Measurements from ENCODE around the gene FGD2. TPM values are rescaled to one million over a fixed set of nuclear protein-coding genes. Genes with fewer than 3 reads are reported as not detected.

Gene FGD2
- polyA plus RNA-seq, 1 experiment = not detected

DNA sequence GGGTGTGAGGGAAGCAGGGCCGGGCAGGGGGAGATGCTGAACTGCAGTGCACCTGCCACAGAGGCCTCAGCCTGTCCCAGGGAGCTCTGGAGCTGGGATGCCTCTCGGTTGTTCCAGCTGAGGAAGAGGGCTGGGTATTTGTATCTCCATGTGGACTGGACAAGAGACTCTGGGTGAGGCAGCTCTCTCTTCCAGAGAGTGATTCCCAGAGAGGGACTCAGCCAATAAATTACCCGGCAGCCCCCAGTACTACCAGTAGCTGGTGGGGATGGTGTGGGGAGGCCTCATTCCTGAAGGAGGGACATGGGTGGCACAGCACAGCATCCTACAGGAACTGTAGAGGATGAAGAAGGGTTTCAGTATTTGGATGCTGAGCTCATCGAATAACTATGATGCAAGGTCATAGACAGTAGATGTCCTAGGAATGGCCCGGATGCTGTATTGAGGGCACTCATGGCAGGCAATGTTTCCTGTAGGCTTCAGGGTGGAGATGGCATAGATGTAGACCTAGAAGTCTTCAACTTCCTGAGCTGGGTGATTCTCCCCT lies 1.4 kb downstream of the FGD2 start:
- DNase-seq (ENCODE audit: low read depth) = no peak
- TF ChIP-seq, protein P1, sequence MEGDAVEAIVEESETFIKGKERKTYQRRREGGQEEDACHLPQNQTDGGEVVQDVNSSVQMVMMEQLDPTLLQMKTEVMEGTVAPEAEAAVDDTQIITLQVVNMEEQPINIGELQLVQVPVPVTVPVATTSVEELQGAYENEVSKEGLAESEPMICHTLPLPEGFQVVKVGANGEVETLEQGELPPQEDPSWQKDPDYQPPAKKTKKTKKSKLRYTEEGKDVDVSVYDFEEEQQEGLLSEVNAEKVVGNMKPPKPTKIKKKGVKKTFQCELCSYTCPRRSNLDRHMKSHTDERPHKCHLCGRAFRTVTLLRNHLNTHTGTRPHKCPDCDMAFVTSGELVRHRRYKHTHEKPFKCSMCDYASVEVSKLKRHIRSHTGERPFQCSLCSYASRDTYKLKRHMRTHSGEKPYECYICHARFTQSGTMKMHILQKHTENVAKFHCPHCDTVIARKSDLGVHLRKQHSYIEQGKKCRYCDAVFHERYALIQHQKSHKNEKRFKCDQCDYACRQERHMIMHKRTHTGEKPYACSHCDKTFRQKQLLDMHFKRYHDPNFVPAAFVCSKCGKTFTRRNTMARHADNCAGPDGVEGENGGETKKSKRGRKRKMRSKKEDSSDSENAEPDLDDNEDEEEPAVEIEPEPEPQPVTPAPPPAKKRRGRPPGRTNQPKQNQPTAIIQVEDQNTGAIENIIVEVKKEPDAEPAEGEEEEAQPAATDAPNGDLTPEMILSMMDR (IDR thresholded peaks at IDR 0.05; ENCODE audit: insufficient read depth, low read depth, low read length) = no peak
- peaks cover 2% of the 10 kb centered on the region; the same call in 1 of the 2 replicates for H3K27me3 ChIP-seq (ENCODE audit: control insufficient read depth, insufficient read depth, low read length)
- CTCF ChIA-PET = interaction anchor here (0.7 to 3.1 kb wide), 7 partner anchors 12 to 241 kb away, joined by 3 to 28 read pairs (median 3); no protein-coding TSS in a partner anchor
- POLR2A ChIA-PET = no interaction called here
- no peaks in the 10 kb centered on the region for H3K36me3 ChIP-seq (ENCODE audit: control insufficient read depth, insufficient read depth, low read length)
- H3K4me3 ChIP-seq (ENCODE audit: low read depth, low read length) = no peak overlapping the region

GRCh38 chr6:37007340-37008043 lies 2.0 kb downstream of the FGD2 start:
- Histone ChIP-seq H3K27me3 (ENCODE audit: control insufficient read depth, insufficient read depth, low read length) (no peaks in the 10 kb centered on the region), H3K4me3 (ENCODE audit: low read depth, low read length) (no peak overlapping the region), H3K36me3 (ENCODE audit: control insufficient read depth, insufficient read depth, low read length) (no peaks in the 10 kb centered on the region)
- POLR2A ChIA-PET = no interaction called here
- DNase-seq (ENCODE audit: low read depth) = no peak
- TF ChIP-seq, protein P1 (IDR thresholded peaks at IDR 0.05; ENCODE audit: insufficient read depth, low read depth, low read length) = no peak
- CTCF ChIA-PET = interaction anchor here (0.7 to 3.1 kb wide), 5 partner anchors 11 to 242 kb away, joined by 3 to 28 read pairs (median 3); no protein-coding TSS in a partner anchor

DNA sequence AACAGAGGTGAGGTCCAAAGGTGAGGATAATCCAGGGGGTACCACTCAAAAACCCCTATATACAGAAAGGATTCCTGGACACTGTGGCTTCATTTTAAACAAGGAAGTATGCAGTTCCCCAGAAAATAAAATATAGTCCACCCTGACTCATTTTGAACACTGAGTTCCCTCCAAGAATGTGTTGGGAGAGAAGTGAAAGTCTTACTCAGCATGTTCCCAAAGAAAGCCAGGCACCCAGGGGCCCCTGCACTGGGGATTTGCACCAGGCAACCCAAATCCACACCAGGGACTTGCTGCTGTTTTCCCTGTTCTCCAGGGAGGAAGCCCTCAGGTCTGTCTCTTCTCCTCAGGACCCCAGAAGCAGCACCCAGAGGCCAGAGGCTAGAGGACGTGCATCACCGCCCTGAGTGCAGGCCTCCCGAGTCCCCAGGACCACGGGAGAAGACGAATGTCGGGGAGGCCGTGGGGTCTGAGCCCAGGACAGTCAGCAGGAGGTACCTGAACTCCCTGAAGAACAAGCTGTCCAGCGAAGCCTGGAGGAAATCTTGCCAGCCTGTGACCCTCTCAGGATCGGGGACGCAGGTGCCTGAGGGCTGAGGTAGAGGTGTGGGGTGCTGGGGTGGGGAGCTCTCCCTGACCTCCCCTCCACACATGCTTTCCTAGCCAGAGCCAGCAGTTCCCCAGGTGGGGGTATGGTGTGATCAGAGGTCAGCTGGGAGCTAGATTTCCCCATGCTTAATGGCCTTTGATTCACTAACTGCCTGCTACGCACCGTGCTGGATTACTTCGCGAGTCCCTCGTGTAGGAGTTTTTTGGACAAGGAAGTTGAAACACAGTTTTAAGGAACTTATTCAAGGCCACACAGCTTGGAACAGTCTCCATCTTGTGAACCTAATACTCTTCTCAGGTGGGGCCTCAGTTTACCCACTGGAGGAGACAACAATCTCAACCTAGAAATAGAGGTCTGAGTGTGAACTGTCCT lies 3.3 kb downstream of the FGD2 start:
- no peaks in the 10 kb centered on the region for H3K36me3 ChIP-seq (ENCODE audit: control insufficient read depth, insufficient read depth, low read length)
- no peak overlapping the region for H3K4me3 ChIP-seq (ENCODE audit: low read depth, low read length)
- ChIA-PET CTCF (interaction anchor here (1.4 kb wide), 1 partner anchor 29 kb away, joined by 3 read pairs; no protein-coding TSS in a partner anchor), POLR2A (no interaction called here)
- H3K27me3 ChIP-seq (ENCODE audit: control insufficient read depth, insufficient read depth, low read length) = no peaks in the 10 kb centered on the region
- TF ChIP-seq, protein P1 (IDR thresholded peaks at IDR 0.05; ENCODE audit: insufficient read depth, low read depth, low read length) = no peak
- DNase-seq (ENCODE audit: low read depth) = no peak

- ChIA-PET POLR2A (no interaction called here), CTCF (interaction anchor here (0.8 to 20.1 kb wide), 5 partner anchors 9 to 240 kb away, joined by 3 to 298 read pairs (median 4); no protein-coding TSS in a partner anchor)
- H3K27me3 ChIP-seq (ENCODE audit: control insufficient read depth, insufficient read depth, low read length) = no peaks in the 10 kb centered on the region
These were observed 5.0 kb downstream of the FGD2 start for GRCh38 chr6:37010402-37010892.

More at GRCh38 chr6:37010402-37010892, 5.0 kb downstream of the FGD2 start:
- no peak overlapping the region for H3K4me3 ChIP-seq (ENCODE audit: low read depth, low read length)
- no peak for DNase-seq (ENCODE audit: low read depth)
- TF ChIP-seq, protein P1 (IDR thresholded peaks at IDR 0.05; ENCODE audit: insufficient read depth, low read depth, low read length) = no peak
- H3K36me3 ChIP-seq (ENCODE audit: control insufficient read depth, insufficient read depth, low read length) = no peaks in the 10 kb centered on the region

Data from BJ (cell line).